ENCODE data around the gene SEMA4B.

The SEMA4B gene

GRCh38 chr15:90233387-90234095 lies 32.4 kb downstream of the SEMA4B start, which contains the start of gene CIB1:
CIB1 (minus strand) TSS chr15:90233941; CDS start chr15:90233885, 56 bp downstream.
- TF ChIP-seq CTCF (IDR thresholded peaks at IDR 0.05), result peak; percentile 66; the same call in 1 of the 2 replicates

DNA sequence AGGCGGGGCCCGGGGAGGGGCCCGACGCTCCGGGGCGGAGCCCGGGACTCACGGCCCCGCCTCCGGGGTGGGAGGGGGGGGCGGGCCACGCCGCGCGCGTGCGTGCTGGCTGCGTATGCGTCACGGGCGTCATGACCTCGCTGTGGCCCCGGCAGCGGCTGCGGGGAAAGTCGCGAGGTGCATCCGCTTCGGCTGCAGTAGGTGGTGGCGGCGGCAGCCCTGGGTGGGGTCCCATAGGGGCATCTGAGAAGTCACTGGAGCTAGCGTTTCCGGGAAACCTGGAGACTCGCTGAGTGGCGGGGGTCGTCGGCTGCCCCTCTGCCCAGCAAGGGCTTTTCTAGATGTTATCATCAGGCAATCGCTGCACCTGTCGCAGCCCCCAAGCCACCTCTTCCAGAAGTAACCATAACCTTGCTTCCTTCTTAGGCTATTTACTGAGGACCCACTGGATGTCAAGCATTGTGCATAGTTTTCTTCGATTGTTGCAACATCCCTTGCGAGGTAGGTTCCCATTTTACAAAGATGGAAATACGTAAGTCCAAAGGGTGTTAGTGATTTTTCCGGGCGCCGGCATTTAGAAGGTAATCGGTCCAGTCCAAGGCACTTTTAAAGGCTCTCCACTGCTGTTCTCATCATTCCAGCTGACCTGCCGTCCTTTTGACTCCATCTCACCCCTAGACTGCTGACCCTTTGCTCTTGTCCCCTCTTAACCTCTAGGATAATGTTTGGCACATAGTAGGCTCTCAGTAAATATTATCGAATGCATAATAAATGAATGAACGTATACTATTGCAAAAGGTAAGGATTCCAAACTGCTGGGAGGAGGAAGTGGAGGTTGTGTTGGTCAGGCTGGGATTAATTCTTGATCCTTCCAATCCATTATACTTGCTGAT lies 33.2 kb downstream of the SEMA4B start, which contains the start of gene GDPGP1:
Gene GDPGP1 (plus strand): TSS at position 114 of the 893 bp plus-strand sequence. CDS start 6,700 bp downstream, outside the sequence.
- TF ChIP-seq CTCF (IDR thresholded peaks at IDR 0.05), result no peak

DNA sequence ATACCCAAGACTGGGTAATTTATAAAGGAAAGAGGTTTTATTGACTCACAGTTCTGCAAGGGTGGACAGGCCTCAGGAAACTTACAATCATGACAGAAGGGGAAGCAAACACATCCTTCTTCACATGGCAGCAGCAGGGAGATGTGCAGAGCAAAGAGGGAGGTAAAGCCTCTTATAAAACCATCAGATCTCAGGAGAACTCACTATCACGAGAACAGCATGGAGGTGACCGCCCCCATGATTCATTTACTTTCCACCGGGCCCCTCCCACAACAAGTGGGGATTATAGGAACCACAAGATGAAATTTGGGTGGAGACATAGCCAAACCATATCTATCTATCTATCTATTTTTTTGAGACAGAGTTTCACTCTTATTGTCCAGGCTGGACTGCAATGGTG lies 38.2 kb downstream of the SEMA4B start:
- no peak for TF ChIP-seq CTCF (IDR thresholded peaks at IDR 0.05)

GRCh38 chr15:90240856-90241255 lies 39.7 kb downstream of the SEMA4B start:
- no peak for TF ChIP-seq CTCF (IDR thresholded peaks at IDR 0.05)

DNA sequence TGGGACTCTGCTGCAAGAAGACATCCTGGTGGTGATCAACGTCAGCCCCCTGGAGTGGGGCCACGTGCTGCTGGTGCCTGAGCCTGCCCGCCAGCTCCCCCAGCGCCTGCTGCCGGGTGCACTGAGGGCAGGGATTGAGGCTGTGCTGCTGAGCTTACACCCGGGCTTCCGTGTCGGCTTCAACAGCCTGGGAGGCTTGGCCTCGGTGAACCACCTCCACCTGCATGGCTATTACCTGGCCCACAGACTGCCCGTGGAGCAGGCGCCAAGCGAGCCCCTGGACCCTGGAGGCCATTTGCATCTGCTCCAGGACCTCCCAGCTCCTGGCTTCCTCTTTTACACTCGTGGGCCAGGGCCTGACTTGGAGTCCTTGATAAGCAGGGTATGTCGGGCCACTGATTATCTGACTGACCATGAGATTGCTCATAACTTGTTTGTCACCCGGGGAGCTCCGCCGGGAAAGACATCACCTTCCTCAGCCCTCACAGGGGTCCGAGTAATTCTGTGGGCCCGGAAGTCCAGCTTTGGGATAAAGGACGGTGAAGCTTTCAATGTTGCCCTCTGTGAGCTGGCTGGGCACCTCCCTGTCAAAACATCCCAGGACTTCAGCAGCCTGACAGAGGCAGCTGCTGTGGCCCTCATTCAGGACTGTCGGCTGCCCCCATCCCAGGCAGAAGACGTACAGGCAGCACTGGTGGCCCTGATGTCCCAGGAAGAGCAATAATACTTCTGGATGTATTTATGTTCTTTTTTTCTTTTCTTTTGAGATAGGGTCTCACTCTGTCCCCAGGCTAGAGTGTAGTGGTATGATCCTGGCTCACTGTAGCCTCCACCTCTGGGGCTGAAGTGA lies 40.4 kb downstream of the SEMA4B start:
- TF ChIP-seq CTCF (IDR thresholded peaks at IDR 0.05), result no peak

DNA sequence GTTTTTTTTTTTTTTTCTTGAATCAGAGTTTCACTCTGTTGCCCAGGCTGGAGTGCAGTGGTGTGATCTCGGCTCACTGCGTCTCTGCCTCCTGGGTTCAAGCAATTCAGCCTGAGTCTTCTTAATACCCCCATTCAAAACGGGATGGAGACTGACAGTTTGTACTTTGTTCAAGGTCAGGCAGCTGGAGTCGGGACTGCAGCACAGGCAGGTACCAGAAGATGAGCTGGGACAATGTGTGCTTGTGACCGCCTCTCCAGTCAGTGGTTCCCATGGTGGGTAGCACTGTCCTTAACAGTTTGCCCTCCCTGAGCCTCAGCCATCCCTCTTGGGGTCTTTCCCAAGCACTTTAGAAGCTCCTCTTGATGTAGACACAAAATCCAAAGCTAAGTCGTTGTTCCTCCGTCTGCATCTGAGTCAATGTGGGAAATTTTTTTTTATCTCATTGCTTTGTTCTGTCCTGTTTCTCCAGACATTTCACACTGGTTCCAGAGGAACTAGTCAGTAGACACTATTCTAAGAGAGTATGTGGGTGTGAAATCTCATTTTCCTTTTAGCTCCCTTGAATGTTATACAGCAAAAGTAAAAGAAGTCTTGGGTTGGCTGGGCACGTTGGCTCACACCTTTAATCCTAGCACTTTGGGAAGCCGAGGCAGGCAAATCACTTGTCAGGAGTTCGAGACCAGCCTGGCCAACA lies 43.0 kb downstream of the SEMA4B start:
- no peak for TF ChIP-seq CTCF (IDR thresholded peaks at IDR 0.05)
